GM18868 (cell line): ENCODE measurements around the gene FAM124B.
A peak's percentile ranks its signal among the peaks of the same experiment; 100 is the strongest.

Experiments
- ATAC-seq: cut with Tn5 transposase; IDR thresholded peaks from one replicate; pipeline ENCODE4 v1.9.1; 2021; ENCODE audit warnings: mild to moderate bottlenecking, moderate library complexity; ENCODE audit not compliant: unreplicated experiment

Gene FAM124B, protein sequence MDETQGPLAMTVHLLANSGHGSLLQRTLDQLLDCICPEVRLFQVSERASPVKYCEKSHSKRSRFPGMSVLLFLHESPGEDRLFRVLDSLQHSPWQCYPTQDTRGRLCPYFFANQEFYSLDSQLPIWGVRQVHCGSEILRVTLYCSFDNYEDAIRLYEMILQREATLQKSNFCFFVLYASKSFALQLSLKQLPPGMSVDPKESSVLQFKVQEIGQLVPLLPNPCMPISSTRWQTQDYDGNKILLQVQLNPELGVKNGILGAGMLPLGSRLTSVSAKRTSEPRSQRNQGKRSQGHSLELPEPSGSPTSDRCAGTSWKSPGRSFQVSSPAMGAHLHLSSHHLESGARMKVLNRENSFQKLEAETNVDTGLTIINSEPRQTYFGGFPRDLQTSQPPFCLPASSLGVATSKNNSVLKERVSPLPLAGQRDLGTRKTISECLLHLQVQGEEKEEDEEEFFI

DNA sequence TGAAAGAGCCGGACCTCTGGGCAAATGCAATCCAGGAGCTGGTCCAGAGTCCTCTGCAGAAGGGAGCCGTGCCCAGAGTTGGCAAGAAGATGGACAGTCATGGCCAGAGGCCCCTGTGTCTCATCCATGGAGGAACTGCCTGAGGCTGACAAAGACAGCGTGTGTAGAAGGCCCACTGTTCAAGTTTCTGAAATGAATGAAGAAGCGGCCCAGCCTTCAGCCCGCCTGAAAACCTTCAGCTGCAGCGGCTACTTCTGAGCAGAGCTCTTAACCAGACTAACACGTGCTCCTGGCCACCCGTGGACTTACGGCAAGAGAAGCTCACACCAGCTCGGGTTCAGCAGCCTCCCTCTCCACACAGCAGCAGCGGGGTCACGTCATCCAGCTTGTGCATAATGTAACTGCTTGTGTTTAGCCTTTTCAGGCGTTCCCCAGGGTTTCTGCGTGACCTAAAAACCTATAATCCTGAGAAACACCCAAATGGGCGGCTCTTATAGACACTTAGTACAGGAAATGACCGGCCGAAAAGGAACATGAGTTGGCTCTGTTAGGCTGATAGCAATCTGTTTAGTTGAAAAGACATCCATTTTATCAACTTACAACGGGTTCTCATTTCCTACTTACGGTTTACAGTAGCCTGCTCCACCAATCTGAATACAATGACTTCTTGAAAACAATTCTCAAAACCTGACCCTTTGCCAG, at the start of gene FAM124B:
TSS of gene FAM124B (minus strand) at position 467 of the 702 bp plus-strand sequence. CDS start at position 128, 339 bp downstream.
- peak; percentile 46 for ATAC-seq

DNA sequence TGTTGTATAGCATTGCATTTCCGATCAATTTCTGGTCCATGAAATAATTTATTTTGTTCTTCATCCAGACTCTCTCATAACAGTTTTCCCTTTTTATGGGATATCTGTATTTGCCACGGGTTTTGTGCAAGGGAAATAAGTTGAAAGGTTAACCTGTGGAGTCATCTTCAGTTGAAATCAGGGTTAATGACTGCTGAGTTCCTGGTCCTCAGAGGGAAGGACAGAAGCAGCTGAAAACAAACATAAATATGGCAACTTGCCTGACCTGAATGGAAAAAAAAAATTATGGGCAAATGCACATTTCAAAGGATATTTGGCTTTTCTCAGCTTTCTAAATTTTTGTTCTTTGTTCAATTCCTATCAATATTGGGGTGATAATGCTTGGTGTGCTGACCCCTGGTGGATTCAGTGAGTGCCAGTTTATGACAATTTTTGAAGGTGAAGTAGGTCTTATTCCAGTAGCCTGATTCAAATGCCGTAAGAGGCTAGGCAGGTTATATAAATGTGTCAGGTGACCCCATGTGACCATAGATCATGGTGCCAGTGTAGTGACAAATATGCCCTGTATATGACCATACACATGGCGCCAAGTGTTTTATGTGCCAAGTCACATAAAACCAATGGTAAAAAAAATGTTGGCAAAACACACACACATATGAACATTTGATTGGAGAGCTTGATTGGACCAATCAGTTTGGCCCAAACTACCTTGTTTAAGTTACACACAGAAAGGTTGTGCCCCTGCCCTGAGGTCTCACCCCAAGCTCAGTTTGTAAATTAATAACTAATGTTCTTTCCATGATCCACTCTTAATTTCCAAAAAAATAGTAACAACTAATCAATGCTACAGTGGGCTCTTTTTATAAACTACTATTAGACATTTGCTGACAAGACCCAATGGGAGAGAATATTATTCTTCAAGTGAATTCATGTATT, 47.6 kb upstream of the FAM124B start:
- peak; percentile 63 for ATAC-seq

DNA sequence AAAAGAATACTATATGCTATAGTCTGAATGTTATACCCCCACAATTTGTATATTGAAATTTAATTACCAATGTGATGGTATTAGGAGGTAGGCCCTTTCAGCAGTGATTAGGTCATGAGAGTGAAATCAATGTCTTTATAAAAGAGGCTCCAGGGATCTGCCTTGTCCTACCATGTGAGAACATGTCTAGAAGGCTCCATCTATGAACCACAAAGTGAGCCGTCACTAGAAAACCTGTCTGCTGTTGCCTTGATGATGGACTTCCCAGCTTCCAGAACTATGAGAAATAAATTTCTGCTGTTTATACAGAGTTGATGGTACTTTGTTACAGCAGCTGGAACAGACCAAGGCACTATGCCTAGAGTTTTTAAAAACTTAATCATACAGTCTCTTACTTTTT, 46.3 kb upstream of the FAM124B start:
- no peak for ATAC-seq

DNA sequence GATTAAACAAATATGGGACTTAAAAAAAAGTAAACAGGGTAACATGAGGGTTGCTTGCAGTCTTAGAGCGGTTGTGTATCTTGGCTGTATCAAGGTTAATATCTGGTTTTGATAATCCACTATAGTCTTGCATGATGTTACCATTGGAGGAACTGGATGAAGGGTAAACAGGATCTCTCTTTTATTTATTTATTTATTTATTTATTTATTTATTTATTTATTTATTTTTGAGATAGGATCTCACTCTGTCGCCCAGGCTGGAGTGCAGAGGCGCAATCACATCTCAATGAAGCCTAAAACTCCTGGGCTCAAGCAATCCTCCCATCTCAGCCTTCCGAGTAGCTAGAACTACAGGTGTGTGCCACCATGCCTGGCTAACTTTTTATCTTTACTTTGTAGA, 42.9 kb upstream of the FAM124B start:
- no peak for ATAC-seq

DNA sequence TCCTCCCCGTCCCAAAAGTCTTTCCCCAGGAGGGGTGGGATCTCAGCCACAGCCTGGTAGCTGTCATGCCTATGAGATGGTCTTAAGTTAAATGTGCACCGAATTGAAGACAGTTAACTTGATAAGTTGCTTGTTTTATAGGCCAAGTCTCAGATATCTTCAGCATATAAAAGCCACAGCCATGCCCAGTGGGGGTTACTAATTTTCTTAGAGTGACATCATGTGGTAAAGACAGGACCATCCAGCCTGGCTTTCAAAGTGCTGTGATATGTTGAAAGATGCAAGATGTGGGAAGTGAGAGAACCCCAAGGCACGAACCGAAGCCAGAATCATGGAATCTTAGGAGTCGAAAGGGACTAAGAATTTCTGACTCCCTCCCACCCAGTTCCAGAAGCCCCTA, 42.1 kb upstream of the FAM124B start:
- no peak for ATAC-seq

DNA sequence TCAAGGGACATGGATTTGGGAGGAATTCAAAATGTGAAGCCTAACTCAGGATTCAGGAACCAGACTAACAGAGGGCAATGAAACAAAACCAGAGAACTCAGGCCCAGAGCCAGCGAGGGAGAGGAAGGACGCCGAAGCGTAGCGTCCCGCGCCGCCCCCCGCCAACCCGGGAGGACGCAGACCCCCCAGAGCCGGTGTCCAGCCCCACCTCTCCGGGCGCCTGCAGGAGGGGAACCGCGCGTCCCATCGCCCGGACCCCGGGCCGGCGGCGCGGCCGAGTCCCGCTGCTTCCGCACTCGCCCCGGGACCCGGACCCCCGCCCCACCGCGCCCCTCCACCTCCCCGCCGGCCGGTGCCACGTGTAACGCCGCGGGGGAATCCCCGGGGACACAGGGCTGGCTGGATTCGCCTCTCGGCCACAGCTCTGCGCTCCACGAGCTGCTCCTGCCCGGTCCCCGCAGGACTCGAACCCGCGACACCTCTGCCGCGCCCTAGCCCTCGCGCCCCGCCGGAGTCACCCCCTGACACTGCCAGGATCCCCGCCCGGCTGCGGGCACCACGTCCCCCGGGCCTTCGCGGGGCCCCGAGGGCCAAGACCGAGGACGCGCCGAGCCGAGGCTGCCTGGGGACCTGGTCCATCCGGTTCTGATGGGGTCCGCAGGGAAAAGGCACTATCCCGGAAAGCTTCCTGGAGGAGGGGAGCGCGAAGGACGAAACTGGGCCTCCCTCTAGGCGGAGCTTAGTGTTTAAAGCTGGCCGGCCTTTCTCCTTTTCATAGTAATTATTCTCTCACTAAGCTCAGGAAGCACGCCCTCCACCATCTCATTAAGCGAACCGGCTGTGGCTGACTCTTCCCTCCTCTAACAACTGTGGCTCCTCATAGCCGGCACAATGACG, 40.4 kb upstream of the FAM124B start:
- no peak for ATAC-seq

DNA sequence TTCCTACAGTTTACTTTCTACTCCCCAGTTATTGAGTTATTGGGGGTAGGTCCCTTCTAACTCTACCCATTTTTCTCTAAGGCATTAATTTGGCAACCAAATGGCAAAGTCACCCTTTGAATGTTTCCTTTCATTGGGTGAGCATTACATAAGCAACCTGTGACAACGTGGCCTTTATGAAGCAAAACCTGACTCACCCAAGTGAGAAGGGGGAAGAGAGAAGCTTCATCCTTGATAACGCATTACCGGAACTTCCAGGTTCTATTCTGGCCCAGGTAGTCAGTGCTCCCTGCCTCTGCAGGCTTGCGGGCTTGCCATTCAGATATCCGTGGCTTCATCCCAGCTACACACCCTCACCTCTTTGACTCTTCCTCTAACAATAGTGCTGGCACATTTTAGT, 39.1 kb upstream of the FAM124B start:
- ATAC-seq = no peak

DNA sequence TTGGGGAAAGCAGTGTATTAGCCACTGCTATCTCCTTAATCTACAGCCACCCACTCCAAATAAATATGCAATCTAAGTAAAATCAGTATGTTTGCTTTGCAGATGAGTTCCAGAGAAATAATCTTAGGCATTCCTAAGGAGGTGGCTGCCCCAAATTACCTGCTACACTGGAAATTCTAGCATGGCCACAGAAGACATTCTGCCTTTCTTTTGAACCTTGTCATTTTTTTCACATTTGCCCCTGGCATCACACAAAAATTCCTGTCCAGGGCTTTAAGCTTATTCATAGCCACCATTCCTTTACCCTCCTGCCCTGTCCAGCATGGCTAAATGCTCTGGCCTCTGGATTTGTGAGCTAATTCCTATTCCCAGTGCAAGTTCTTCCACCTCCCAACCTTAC, 36.8 kb upstream of the FAM124B start:
- no peak for ATAC-seq

DNA sequence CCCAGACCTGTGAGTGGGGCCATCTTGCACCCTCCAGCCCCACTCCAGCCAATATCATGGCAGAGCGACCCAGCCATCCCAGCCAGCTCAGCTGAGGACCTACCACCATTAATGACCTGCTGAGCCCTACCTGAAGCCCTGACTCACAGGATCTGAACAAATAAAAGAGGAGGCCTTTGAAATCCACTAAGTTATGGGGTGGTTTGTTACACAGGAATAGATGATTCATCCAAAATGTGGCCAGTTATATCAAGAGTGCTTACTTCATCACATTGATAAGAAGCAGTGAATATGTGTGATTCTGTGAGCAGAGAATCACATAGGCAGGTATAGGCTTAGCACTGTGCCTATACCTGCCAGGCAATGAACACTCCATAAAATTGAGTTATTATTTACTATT, 34.7 kb upstream of the FAM124B start:
- ATAC-seq = no peak

DNA sequence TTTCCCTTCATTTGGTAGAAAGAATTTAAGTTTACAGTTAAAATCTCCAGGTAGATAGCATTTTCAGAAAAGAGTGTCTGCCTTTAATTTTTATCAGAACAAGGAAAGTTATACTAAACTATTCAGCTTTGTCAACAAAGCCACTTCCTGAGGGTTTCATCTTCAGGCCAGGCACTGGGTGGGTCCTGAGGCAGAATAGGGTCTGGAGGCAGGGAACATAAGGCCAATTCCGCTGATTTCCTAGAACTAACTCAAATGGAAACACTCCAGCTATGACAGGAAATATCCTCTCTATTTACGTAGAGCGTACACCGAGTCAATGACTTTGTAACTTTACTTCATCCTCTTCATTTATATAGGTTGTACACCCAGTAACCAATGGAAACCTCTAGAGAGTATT, 32.7 kb upstream of the FAM124B start:
- ATAC-seq = no peak

DNA sequence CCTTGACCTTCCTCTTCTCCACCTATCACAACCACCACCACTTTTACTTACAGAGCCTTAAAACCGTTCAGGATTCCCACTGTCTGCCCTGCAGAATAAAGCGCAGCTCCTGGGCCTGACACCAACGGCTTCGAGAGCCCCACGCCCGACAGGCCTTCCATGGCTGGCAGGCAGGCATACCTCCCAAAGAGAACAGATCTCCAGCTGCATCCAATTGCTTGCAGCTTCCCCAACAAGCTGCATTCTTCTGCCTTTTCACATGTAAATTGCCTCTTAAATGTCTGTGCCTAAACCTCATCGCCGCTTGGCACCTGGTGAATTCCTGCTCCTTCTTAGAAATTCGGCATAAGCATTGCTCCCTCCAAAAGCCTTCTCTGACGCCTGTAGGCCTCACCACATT, 31.5 kb upstream of the FAM124B start:
- ATAC-seq = no peak

DNA sequence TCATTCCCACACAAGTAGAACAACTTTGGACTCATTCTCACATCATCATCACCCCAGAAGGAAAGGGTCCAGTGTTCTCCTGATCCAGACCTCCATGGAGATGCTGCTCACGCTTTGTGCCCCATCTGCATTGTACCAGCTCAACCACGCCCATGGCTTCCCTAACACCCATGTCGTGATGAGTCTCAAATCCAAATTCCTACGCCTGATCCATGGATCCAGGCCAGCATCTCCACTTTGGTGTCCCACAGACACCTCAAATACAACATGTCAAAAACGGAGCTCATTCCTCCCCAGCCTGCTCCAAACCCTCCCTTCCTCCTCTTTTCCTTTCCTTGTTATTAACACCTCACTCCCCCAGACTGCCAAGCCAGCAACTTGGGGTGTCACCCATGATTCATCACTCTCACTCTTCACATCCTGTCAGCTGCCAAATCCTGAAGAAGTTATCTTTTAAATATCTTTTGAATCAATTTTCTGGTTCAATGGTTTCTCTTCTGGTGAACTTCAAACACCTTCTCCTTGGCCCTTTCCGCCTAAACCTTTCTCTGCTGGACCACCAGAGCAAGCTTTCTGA, 30.2 kb upstream of the FAM124B start:
- no peak for ATAC-seq

DNA sequence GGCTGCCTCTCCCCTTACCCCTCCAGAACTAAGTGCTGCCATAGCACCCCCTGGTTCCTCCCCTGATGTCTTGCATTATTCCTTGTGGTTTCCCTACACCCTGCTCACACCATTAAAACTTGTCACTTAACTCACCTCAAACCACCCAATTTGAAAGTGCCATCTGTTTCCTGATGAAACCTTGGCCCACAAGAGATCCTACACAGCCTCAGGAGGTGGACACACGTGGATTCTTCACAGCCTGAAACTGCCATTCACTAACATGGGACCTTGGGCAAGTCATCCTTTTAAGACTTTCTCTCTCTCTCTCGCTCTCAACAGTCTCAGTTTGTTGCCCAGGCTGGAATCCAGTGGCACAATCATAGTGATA, 27.5 kb upstream of the FAM124B start:
- no peak for ATAC-seq

DNA sequence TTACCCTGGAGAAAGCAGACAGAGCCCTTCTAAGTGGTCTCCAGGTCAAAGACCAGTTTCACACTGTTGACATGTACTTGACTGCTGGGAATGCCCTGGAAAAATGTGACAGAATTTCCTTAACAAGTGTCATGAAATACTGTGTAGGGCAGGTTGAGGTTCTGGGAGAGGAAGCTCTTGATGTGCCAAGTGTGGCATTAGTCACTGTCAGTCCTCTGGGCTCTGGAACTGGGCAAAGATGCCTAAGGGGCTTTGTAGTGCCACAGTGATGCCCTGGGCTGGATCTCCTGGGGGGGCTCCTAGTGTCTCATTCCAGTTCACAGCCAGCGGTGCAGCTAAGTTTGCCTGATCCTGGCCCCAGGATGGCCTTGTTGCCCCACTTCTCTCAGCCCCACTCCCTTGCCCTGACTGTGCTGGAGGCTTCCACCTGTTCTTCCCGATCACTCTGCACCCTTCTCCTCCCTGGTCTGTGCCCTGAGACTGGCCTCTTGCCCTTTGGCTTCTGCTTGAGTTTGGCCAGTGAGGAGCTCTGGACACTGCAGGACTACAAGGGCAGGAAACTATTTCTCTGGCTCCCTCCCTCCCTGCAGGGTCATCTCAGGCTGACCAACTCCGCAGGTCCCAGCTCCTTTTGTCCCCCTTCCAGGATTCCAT, 27.0 kb upstream of the FAM124B start:
- ATAC-seq = no peak

DNA sequence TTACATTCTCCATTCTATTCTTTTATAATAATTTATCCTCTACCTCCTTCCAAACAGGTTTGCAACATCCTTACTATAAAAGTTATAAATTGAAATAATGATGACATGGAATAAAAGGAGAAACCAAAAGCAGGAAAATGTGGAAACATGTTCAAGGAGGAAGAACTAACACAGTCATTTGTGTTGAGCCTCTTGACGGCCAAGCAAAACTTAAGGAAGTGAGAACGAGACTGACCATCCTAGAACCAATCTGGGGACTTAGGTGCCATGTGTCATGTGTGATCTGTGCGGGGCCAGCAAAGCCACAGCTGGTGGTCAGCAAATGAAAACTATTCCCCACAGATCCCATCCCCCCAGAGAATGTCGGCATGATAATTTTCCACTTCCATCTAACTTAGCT, 25.6 kb upstream of the FAM124B start:
- no peak for ATAC-seq

DNA sequence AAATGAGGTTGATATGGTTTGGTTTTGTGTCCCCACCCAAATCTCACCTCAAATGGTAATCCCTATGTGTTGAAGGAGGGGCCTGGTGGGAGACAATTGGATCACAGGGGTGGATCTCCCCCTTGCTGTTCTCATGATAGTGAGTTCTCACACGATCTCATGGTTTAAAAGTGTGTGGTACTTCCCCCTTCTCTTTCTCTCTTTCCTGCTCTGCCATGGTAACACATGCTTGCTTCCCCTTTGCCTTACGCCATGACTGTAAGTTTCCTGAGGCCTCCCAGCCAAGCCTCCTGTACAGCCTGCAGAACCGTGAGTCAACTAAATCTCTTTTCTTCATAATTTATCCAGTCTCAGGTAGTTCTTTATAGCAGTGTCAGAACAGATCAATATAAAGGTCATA, 24.7 kb upstream of the FAM124B start:
- no peak for ATAC-seq

DNA sequence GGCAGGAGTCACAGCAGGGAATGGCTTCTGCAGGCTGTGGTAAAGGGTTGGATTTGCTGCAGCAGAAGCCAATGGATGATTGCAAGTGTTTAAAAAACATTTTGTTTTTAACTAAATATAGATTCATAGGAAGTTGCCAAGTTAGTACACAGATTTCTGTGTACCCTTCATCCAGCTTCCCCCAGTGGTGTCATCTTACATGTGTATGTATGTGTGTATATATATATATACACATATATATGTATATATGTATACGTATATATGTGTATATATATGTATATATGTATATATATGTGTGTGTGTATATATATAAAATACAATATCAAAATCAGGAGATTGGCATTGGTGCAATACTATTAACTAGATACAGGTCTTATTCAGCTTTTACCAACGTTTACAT, 19.2 kb upstream of the FAM124B start:
- no peak for ATAC-seq

DNA sequence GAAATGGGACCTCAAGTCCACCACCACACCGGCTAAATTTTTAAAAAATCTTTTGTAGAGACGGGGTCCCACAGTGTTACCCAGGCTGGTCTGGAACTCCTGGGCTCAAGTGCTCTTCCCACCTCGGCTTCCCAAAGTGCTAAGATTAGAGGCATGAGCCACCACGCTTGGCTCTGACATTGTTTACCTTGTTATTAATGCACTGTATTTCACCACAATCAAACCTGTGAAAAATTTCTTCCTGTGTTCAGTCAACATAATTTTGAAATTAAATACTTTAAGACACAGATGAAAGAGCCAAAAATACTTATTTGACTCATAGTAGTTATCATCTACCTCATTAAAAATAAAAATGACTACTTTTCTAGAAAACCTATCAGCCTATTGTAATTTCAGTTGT, 16.0 kb upstream of the FAM124B start:
- no peak for ATAC-seq

DNA sequence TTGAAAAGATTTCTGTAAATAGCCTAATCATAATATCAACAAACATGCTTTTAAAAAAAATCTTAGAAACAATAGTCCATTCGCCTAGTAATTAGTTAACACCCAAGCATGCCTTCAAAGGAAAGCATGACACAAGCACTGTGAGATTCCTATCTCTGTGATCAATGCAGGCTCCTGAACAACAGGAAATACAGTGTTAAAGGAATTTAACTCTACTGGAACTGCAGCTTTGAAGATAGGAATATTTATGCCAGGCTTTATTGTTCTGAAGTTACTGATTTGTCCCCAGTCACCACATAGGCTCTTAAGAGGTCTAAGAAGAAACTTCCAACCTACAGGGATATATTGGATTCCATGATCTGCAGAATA, 15.4 kb upstream of the FAM124B start:
- ATAC-seq = no peak
